NB4 (cell line): ENCODE measurements around the gene STK39.

Source experiments
- DNase-seq: peaks from one replicate; pipeline ENCODE4 v3.0.0; 2010; ENCODE audit warnings: low read depth
- H3K4me3 ChIP-seq: one replicate; pipeline ENCODE4 v1.5.1; 2011; ENCODE audit warnings: mild to moderate bottlenecking, low read depth, low read length, moderate library complexity
- MYC ChIP-seq: IDR thresholded peaks from 2 replicates; pipeline ENCODE4 v1.6.1; 2011; ENCODE audit warnings: low read depth, low read length
- POLR2A ChIP-seq: IDR thresholded peaks from 2 replicates; pipeline ENCODE4 v1.6.1; 2011; ENCODE audit warnings: mild to moderate bottlenecking; ENCODE audit not compliant: insufficient read length; ENCODE audit errors: extremely low read depth
- TF ChIP-seq, protein P1 (sequence below): IDR thresholded peaks from one replicate; pipeline ENCODE4 v1.5.1; 2012; ENCODE audit warnings: low read depth, low read length
- TF ChIP-seq, protein P2 (sequence below): IDR thresholded peaks from 2 replicates; pipeline ENCODE4 v1.6.1; 2011; ENCODE audit warnings: low read depth, low read length

The STK39 gene

DNA sequence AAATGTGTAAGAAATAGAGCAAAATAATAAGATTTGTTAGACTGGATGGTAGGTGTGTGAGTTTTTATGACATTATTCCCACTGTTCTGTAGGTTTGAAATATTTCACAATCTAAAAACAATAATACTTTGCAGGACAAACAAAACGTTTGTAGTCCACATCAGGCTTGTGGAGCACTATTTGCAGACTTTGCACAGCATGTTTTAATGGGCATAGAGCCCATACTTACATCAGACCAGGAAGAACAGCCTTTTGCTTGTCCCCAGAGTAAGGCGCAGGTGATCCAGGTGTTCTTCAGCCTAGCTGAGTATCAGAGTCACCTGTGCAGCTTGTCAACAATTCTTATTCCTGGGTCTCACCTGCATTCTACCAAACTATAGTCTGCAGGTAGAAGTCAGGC, 9.1 kb upstream of the STK39 start:
- TF ChIP-seq MYC = no peak
- TF ChIP-seq, protein P1, sequence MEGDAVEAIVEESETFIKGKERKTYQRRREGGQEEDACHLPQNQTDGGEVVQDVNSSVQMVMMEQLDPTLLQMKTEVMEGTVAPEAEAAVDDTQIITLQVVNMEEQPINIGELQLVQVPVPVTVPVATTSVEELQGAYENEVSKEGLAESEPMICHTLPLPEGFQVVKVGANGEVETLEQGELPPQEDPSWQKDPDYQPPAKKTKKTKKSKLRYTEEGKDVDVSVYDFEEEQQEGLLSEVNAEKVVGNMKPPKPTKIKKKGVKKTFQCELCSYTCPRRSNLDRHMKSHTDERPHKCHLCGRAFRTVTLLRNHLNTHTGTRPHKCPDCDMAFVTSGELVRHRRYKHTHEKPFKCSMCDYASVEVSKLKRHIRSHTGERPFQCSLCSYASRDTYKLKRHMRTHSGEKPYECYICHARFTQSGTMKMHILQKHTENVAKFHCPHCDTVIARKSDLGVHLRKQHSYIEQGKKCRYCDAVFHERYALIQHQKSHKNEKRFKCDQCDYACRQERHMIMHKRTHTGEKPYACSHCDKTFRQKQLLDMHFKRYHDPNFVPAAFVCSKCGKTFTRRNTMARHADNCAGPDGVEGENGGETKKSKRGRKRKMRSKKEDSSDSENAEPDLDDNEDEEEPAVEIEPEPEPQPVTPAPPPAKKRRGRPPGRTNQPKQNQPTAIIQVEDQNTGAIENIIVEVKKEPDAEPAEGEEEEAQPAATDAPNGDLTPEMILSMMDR = no peak
- no peak for TF ChIP-seq POLR2A
- TF ChIP-seq, protein P2, sequence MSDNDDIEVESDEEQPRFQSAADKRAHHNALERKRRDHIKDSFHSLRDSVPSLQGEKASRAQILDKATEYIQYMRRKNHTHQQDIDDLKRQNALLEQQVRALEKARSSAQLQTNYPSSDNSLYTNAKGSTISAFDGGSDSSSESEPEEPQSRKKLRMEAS = no peak
- H3K4me3 ChIP-seq = no peak overlapping the region
- DNase-seq = no peak

DNA sequence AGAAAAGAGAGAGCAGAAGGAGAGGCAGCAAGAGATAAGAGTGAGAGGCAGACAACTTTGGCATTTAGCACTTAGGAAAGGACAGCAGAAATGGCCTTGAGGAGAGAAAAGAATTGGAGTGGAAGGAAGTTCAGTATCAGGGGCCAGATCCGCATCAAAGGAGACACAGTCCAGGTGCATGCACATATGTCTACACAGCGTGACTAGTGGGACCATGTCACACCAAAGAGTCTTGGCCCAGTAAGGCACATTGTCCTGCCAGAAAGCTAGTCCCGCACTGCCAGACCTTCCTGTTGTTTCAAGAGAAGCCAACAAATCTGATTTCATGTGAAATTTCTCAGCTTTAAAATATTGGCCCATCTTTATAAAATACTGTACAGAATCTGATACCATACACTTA, 8.5 kb upstream of the STK39 start:
- TF ChIP-seq, protein P1 = no peak
- TF ChIP-seq MYC = no peak
- TF ChIP-seq, protein P2 = no peak
- TF ChIP-seq POLR2A = no peak
- no peak for DNase-seq
- no peak overlapping the region for H3K4me3 ChIP-seq

DNA sequence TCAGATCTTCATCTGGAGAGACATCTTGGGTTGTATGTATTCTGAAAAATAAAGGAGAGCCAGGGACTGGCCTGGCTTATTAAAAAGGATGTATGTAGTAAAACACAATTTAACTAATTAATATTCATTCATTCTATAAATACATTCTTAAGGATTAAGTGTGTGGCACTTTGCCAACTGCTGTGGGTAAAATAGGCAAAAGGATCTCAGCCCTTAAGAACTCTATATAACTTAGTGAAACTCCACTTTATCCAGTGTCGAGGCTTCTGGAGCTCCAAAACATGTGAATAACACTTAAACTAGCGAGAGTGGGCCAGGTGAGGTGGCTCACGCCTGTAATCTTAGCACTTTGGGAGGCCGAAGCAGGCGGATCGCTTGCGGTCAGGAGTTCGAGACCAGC, 7.7 kb upstream of the STK39 start:
- no peak for DNase-seq
- TF ChIP-seq MYC (no peak), POLR2A (no peak)
- TF ChIP-seq, protein P1 = no peak
- TF ChIP-seq, protein P2 = no peak
- no peak overlapping the region for H3K4me3 ChIP-seq

DNA sequence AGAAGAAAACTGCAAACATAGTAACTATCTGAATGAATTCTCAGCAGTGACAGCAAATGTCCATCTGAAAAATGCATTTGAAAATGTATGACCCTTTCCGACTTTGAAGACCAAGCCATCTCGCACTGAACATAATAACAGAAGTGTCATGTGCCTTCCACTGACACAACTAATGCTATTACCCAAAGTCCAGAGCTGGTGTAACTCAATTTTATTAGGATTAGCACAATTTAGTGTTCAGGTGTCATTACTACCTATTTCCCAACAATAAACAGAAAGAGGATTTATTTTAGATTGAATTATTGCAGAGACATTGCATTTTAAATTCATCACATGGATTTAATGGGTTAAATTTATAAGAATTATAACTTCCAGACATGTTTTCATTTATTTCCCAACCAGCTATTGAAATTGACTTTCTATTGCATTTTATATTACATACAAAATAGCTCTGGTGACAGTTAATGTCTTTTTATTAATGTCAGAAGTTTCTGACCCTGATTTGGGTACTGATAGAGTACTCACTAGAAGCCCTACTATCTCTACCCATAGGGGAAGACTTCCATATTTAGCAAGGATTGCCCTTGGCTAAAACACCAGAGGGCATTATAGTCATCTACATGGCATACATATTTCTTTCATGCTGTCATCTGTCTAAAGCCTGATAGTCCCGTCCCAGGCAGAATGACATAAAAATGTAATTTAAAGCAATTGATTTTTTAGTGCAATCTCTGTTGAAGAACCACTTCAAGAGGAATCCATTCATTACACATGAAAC, 7.0 kb upstream of the STK39 start:
- DNase-seq = no peak
- TF ChIP-seq POLR2A (no peak), MYC (no peak)
- TF ChIP-seq, protein P2 = no peak
- TF ChIP-seq, protein P1 = no peak

DNA sequence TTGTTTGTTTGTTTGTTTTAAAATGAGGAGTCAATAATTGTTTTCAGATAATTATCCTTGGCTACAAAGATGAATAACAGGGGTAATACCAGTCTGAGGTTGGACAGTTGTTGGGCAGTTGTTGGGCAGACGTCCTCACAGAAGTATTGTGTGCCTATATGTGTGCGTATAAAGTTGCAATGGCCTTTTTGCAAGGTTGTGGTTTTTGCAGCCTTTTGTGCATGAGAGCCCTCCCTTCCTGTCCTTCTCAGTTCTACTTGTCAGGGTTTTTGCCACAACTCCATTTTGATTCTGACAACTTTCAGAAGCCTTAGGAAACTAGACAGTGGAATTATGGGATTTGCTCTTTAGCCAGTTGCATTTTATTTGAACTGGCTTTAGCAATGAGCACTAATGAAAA, 6.0 kb upstream of the STK39 start:
- TF ChIP-seq, protein P1 = no peak
- TF ChIP-seq, protein P2 = no peak
- no peak for TF ChIP-seq POLR2A
- TF ChIP-seq MYC = no peak
- peak; percentile 46 for DNase-seq

More for the DNA sequence above, 7.0 kb upstream of the STK39 start:
- H3K4me3 ChIP-seq = no peak overlapping the region

More for the DNA sequence above, 6.0 kb upstream of the STK39 start:
- H3K4me3 ChIP-seq = no peak overlapping the region
